K562 (cell line): ENCODE measurements around the gene KCTD15.

ENCODE experiments used
- DMBX1 ChIP-seq: fragments of 250-450 bp; sonication (Bioruptor Pico); IDR thresholded peaks from 2 replicates; pipeline ENCODE4 v1.8.0; 2022; ENCODE audit warnings: inconsistent platforms, mild to moderate bottlenecking, moderate library complexity, borderline replicate concordance
- ESRRA ChIP-seq: fragments of 450-650 bp; IDR thresholded peaks from 2 replicates; pipeline ENCODE4 v1.6.1; 2014; ENCODE audit warnings: low read depth, mild to moderate bottlenecking, moderate library complexity, borderline replicate concordance
- EZH2 ChIP-seq: IDR thresholded peaks from 2 replicates; pipeline ENCODE4 v1.6.1; 2012; ENCODE audit warnings: low read depth, mild to moderate bottlenecking, inconsistent platforms, low read length, borderline replicate concordance
- FOXM1 ChIP-seq, 2 experiments: fragments of 450-650 bp in 1 of 2; sonication (generic) in 1 of 2; formaldehyde crosslinking in 1 of 2; IDR thresholded peaks; 2 replicates each; pipeline versions ENCODE4 v1.6.1 to v1.9.0; 2017 to 2022; ENCODE audit warnings: low read depth in 2 of 2, mild to moderate bottlenecking in 2 of 2, missing genetic modification reagents in 1 of 2, moderate library complexity in 1 of 2
- TBL1XR1 ChIP-seq, 2 experiments: IDR thresholded peaks; 2 replicates each; pipeline ENCODE4 v1.6.1; 2012; ENCODE audit warnings: improper control_type of control experiment in 2 of 2, low read length in 2 of 2, mild to moderate bottlenecking in 1 of 2
- UBTF ChIP-seq, 2 experiments: IDR thresholded peaks; 2 replicates each; pipeline ENCODE4 v1.6.1; 2012; ENCODE audit warnings: improper control_type of control experiment in 2 of 2, low read depth in 2 of 2, low read length in 2 of 2, borderline replicate concordance in 1 of 2
- TF ChIP-seq, protein P1 (sequence below): fragments of 450-650 bp; conservative IDR thresholded peaks from 2 replicates; pipeline ENCODE4 v1.6.1; 2016; ENCODE audit warnings: missing genetic modification characterization, low read depth, mild to moderate bottlenecking, control low read depth, missing compliant biosample characterization

GRCh38 chr19:33809960-33810359 is 13.3 kb downstream of the KCTD15 start:
- TF ChIP-seq FOXM1 (IDR thresholded peaks at IDR 0.05; ENCODE audit: low read depth), result no peak
- TF ChIP-seq FOXM1 (CRISPR knock-in tag; IDR thresholded peaks at IDR 0.05; ENCODE audit: low read depth), result no peak
- TF ChIP-seq, protein P1, sequence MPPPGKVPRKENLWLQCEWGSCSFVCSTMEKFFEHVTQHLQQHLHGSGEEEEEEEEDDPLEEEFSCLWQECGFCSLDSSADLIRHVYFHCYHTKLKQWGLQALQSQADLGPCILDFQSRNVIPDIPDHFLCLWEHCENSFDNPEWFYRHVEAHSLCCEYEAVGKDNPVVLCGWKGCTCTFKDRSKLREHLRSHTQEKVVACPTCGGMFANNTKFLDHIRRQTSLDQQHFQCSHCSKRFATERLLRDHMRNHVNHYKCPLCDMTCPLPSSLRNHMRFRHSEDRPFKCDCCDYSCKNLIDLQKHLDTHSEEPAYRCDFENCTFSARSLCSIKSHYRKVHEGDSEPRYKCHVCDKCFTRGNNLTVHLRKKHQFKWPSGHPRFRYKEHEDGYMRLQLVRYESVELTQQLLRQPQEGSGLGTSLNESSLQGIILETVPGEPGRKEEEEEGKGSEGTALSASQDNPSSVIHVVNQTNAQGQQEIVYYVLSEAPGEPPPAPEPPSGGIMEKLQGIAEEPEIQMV (tag), result no peak
- no peak for TF ChIP-seq UBTF (IDR thresholded peaks at IDR 0.05; ENCODE audit: borderline replicate concordance in 1 of 2, low read depth in 2 of 2, low read length in 2 of 2)
- no peak for TF ChIP-seq EZH2
- no peak for TF ChIP-seq DMBX1 (CRISPR knock-in tag)
- no peak for TF ChIP-seq ESRRA
- no peak for TF ChIP-seq TBL1XR1 (IDR thresholded peaks at IDR 0.05; ENCODE audit: low read length in 2 of 2)
